ENCODE results near the gene STK10.

STK10 gene

DNA sequence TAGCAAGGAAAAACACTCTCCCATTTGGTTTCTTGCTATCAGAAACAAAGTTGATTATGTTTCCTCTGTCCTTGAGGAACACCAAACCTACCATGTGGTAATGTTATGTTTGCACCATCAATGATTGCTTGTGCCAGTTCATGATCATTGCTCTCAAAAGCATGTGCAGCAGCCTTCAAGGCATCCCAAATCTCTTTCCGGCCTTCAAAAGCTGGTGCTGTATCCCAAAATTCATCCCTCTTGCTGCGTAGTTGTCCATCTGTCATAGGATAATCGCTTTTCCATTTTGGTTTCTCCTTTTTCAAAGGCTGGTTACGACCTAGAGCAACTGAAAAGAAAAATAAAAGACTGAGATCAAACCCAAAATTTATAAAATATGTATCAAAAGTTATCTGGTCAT lies 46.0 kb upstream of the STK10 start:
- Histone ChIP-seq H3K4me3 (ENCODE audit: low read length, poor library complexity, severe bottlenecking) (no peak overlapping the region), H3K4me1 (ENCODE audit: insufficient read depth, low read length, poor library complexity, severe bottlenecking) (peaks cover 13% of the 10 kb centered on the region), H3K36me3 (ENCODE audit: insufficient read depth, low read length) (peaks cover 17% of the 10 kb centered on the region; the same call in 1 of the 2 replicates), H3K27me3 (ENCODE audit: insufficient read depth, low read length, poor library complexity, severe bottlenecking) (no peaks in the 10 kb centered on the region), H3K79me2 (ENCODE audit: insufficient read depth, low read length) (peaks cover 11% of the 10 kb centered on the region; the same call in 1 of the 2 replicates), H3K9me2 (replicated peaks; ENCODE audit: low read depth, low read length) (no peaks in the 10 kb centered on the region), H4K20me1 (ENCODE audit: insufficient read depth, low read length, poor library complexity, severe bottlenecking) (peaks cover 3% of the 10 kb centered on the region), H3K9me3 (ENCODE audit: insufficient read depth, low read depth, low read length) (no peaks in the 10 kb centered on the region), H2AFZ (ENCODE audit: low read length) (no peak overlapping the region), H3F3A (ENCODE audit: low read depth) (no peaks in the 10 kb centered on the region), H3K9ac (ENCODE audit: low read depth, low read length, poor library complexity, severe bottlenecking) (no peak overlapping the region), H3K4me2 (ENCODE audit: low read depth, low read length, poor library complexity, severe bottlenecking) (no peak overlapping the region)
- TF ChIP-seq, protein P1, sequence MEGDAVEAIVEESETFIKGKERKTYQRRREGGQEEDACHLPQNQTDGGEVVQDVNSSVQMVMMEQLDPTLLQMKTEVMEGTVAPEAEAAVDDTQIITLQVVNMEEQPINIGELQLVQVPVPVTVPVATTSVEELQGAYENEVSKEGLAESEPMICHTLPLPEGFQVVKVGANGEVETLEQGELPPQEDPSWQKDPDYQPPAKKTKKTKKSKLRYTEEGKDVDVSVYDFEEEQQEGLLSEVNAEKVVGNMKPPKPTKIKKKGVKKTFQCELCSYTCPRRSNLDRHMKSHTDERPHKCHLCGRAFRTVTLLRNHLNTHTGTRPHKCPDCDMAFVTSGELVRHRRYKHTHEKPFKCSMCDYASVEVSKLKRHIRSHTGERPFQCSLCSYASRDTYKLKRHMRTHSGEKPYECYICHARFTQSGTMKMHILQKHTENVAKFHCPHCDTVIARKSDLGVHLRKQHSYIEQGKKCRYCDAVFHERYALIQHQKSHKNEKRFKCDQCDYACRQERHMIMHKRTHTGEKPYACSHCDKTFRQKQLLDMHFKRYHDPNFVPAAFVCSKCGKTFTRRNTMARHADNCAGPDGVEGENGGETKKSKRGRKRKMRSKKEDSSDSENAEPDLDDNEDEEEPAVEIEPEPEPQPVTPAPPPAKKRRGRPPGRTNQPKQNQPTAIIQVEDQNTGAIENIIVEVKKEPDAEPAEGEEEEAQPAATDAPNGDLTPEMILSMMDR (conservative IDR thresholded peaks at IDR 0.05; ENCODE audit: low read length) = no peak
- TF ChIP-seq EZH2phosphoT487 (IDR thresholded peaks at IDR 0.05; ENCODE audit: borderline replicate concordance) = no peak

DNA sequence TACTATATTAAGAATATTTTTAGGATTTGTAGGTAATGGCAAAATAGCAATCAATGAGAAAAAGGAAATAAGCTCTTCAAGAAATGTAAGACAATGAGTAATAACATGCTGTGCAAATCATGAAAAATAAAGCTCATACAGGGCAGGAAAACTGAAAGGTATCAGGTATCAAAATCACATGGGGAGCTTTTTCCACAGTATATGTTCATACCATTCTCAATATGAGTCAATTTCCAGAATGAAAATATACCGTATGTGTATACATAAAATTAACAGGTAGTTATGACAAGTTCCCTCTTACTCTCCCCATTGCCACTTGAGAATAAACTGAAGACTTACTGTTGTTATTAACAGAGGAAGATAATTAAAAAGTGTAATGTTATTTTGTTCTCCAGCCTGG lies 41.9 kb upstream of the STK10 start:
- Histone ChIP-seq H3K9me3 (ENCODE audit: insufficient read depth, low read depth, low read length) (no peaks in the 10 kb centered on the region), H3K36me3 (ENCODE audit: insufficient read depth, low read length) (peaks cover 21% of the 10 kb centered on the region; the same call in 1 of the 2 replicates), H3F3A (ENCODE audit: low read depth) (no peaks in the 10 kb centered on the region), H3K4me1 (ENCODE audit: insufficient read depth, low read length, poor library complexity, severe bottlenecking) (no peaks in the 10 kb centered on the region), H3K4me2 (ENCODE audit: low read depth, low read length, poor library complexity, severe bottlenecking) (no peak overlapping the region), H3K9ac (ENCODE audit: low read depth, low read length, poor library complexity, severe bottlenecking) (no peak overlapping the region), H3K4me3 (ENCODE audit: low read length, poor library complexity, severe bottlenecking) (no peak overlapping the region), H4K20me1 (ENCODE audit: insufficient read depth, low read length, poor library complexity, severe bottlenecking) (no peaks in the 10 kb centered on the region), H2AFZ (ENCODE audit: low read length) (no peak overlapping the region), H3K27me3 (ENCODE audit: insufficient read depth, low read length, poor library complexity, severe bottlenecking) (no peaks in the 10 kb centered on the region), H3K79me2 (ENCODE audit: insufficient read depth, low read length) (no peaks in the 10 kb centered on the region), H3K9me2 (replicated peaks; ENCODE audit: low read depth, low read length) (no peaks in the 10 kb centered on the region)
- TF ChIP-seq, protein P1 (conservative IDR thresholded peaks at IDR 0.05; ENCODE audit: low read length) = no peak
- no peak for TF ChIP-seq EZH2phosphoT487 (IDR thresholded peaks at IDR 0.05; ENCODE audit: borderline replicate concordance)

DNA sequence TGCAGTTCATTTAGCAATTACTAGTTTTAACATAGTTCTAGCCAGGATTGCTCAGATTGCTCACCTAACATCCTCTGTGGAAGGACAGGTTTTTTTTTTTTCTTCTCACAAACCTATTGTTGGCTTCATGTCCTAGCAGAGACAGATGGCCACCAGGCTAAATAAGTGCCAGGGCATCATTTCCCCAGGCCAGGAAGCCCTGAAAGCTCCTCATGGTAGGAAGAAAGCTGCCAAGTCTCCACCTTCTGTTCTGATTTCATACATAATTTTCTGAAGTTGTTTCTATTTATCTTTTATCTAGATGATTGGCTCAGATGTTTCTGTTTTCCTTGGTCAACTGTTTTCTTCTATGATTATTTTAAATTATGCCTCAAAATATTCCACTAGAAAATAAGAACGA lies 37.0 kb upstream of the STK10 start:
- no peak for TF ChIP-seq EZH2phosphoT487 (IDR thresholded peaks at IDR 0.05; ENCODE audit: borderline replicate concordance)
- TF ChIP-seq, protein P1 (conservative IDR thresholded peaks at IDR 0.05; ENCODE audit: low read length) = no peak
- Histone ChIP-seq H3K79me2 (ENCODE audit: insufficient read depth, low read length) (no peaks in the 10 kb centered on the region), H3K4me3 (ENCODE audit: low read length, poor library complexity, severe bottlenecking) (no peak overlapping the region), H3F3A (ENCODE audit: low read depth) (no peaks in the 10 kb centered on the region), H3K9me2 (replicated peaks; ENCODE audit: low read depth, low read length) (no peaks in the 10 kb centered on the region), H3K27me3 (ENCODE audit: insufficient read depth, low read length, poor library complexity, severe bottlenecking) (no peaks in the 10 kb centered on the region), H3K9me3 (ENCODE audit: insufficient read depth, low read depth, low read length) (no peaks in the 10 kb centered on the region), H2AFZ (ENCODE audit: low read length) (no peak overlapping the region), H3K4me1 (ENCODE audit: insufficient read depth, low read length, poor library complexity, severe bottlenecking) (no peaks in the 10 kb centered on the region), H3K9ac (ENCODE audit: low read depth, low read length, poor library complexity, severe bottlenecking) (no peak overlapping the region), H3K4me2 (ENCODE audit: low read depth, low read length, poor library complexity, severe bottlenecking) (no peak overlapping the region), H3K36me3 (ENCODE audit: insufficient read depth, low read length) (peaks cover 5% of the 10 kb centered on the region; the same call in 1 of the 2 replicates), H4K20me1 (ENCODE audit: insufficient read depth, low read length, poor library complexity, severe bottlenecking) (no peaks in the 10 kb centered on the region)
